Erythroblast (primary cell): Measurements from ENCODE around the gene SHISA2.

ENCODE experiments used
- GATA1 ChIP-seq: IDR thresholded peaks from 2 replicates; pipeline ENCODE4 v1.6.1; 2011; ENCODE audit warnings: low read depth, mild to moderate bottlenecking, control low read depth, low read length, moderate library complexity
- POLR2A ChIP-seq: IDR thresholded peaks from 2 replicates; pipeline ENCODE4 v1.6.1; 2011; ENCODE audit warnings: mild to moderate bottlenecking, low read length

- TF ChIP-seq POLR2A (no peak), GATA1 (no peak)
Measured at GRCh38 chr13:26095846-26096610, 44.2 kb upstream of the SHISA2 start.
